Dermis blood vessel endothelial cell (primary cell): ENCODE measurements around the gene ZFP62. TPM values are rescaled to one million over a fixed set of nuclear protein-coding genes. Genes with fewer than 3 reads are reported as not detected.
A peak's percentile ranks its signal among the peaks of the same experiment; 100 is the strongest.
"Not testable (repeated sequence)": the region's sequence is repeated elsewhere in the genome, so short reads cannot be mapped to it uniquely, and the experiment has no call there.

Experiments
- DNase-seq: peaks from one replicate; pipeline ENCODE4 v3.0.0; 2010
- total RNA-seq: library from RNA; depleted of rRNA; stranded (reverse); fragments of >200 nt; gene quantifications from 2 replicates; pipeline ENCODE4 v1.2.3, GENCODE V29; 2014

Gene ZFP62
- 21.5 and 23.1 TPM in 2 replicates for total RNA-seq

GRCh38 chr5:180860887-180861822, at the start of gene ZFP62:
Gene ZFP62, minus strand, starts transcription at chr5:180861276. Its CDS starts 57 bp downstream, at chr5:180861219.
- DNase-seq = peak; percentile 95

DNA sequence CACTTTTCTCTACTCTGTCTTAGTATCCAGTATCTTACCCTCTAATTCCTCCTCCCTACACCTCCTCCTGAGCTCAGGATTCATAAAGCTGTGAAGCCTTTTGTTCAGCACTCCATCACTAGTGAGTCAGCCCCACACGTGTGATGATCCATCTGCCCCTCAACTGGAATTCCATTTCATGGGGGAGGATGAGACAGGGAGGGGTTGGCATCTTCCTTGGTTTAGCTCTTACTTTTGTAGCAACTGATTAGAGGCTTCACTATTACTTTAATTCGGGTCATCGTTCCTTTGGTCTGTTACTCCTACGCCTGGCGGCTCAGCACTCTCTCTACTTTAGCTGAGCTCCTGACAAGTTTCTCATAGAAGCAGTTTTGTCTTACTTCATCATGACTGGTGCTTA, 49.7 kb upstream of the ZFP62 start:
- no peak for DNase-seq

- no peak for DNase-seq
Observed at GRCh38 chr5:180910182-180910581, 49.1 kb upstream of the ZFP62 start.

GRCh38 chr5:180909782-180910181, 48.7 kb upstream of the ZFP62 start:
- no peak for DNase-seq

- DNase-seq = no peak
Observed at GRCh38 chr5:180908998-180909731, 48.1 kb upstream of the ZFP62 start.

GRCh38 chr5:180908400-180908799, 47.3 kb upstream of the ZFP62 start:
- no peak for DNase-seq

DNA sequence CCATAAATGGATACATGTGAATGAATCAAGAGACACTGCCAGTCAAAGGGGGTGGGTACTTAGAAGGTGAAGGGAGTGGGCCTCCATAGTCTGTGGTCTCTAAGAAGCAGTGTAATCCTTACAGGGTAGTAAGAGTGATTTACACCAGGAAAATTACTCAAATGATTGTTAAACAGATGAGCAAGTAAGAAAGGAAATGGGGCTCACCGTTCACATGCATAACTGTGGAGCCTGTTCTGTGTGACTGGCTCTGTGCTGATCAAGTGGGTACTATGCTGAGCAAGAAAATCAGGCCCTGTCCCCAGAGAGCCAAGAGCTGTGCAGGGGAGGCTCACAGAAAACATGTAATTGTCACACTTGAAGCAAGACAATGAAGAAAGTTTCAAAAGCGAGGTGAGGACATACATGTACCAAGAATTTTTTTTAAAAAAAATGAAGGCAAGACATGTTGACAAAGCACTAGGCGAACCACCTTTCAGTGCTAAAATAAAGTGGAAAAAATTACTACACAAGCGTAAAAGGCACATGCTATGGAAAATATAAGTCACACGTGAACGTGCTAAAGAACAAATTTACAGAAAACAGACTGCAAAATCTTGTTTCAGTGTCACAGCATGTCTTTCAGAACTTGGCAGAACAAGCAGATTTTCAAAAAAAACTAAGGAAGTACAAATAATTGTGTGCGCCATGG, 40.4 kb upstream of the ZFP62 start:
- no peak for DNase-seq

DNA sequence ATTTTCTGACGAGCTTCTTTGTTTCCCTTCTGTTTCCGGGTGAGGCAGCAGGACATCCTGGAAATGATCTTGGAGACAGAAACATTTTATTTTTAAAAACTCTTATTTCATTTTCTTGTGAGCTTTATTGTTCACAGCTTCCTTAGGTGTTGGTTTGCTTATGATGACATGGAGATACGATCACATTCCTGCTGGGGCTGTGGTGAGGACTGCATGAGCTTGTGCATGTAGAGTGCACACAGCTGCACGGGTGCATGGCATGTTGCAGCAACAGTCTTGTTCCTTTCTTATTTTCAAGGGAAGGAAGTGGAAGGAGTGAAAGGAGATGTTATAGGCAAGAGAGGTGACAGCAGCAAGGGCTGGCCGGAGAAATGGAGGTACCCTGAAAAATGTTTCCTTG, 39.1 kb upstream of the ZFP62 start:
- peak; percentile 10 for DNase-seq

DNA sequence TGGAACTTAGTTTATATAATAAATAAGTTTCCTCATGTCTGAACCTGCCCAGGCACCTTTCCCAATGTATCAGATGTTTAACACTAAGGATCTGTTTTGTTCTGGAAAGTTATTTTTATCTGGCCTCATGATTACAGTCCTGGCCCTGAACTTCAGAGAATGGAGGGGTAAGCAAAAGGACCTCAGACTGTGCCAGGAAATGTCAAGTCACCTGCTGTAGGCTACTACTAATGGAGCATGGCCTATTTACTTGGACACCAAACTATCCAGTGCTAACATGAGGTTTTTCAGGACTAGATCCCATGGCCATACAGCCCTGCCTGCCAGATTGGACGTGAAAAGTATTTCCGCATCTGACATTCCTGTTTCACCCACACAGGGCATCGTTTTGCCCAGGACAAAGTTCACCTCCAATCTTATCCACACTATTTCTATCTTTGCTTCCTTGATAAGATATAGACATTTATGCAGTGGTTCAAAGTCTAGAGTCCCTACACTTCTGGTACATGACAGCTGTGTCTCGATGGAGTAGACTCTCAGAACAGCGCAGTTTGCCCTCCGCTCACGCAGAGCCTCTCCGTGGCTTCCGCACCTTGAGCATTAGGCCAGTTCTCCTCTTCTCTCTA, 37.7 kb upstream of the ZFP62 start, which contains the start of gene BTNL8:
Gene BTNL8, plus strand, starts transcription at position 539 of the 626 bp plus-strand sequence. CDS start 152 bp downstream, outside the sequence.
- DNase-seq = no peak

DNA sequence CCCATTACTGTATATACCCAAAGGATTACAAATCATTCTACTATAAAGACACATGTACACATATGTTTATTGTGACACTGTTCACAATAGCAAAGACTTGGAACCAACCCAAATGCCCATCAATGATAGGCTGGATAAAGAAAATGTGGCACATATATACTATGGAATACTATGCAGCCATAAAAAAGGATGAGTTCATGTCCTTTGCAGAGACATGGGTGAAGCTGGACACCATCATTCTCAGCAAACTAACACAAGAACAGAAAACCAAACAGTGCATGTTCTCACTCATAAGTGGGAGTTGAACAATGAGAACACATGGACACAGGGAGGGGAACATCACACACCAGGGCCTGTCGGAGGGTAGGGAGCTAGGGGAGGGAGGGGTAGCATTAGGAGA, 34.3 kb upstream of the ZFP62 start:
- not testable (repeated sequence) for DNase-seq

DNA sequence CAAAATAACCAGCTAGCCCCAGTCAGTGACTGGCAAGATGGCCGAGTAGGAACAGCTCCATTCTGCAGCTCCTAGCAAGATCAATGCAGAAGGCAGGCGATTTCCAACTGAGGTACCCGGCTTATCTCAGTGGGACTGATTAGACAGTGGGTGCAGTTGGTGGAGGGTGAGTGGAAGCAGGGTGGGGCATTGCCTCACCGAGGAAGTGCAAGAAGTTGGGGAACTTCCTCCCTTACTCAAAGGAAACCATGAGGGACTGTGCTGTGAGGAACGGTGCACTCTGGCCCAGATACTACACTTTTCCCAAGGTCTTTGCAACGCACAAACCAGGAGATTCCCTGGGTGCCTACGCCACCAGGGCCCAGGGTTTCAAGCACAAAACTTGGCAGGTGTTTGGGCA, 28.3 kb upstream of the ZFP62 start:
- no peak for DNase-seq

DNA sequence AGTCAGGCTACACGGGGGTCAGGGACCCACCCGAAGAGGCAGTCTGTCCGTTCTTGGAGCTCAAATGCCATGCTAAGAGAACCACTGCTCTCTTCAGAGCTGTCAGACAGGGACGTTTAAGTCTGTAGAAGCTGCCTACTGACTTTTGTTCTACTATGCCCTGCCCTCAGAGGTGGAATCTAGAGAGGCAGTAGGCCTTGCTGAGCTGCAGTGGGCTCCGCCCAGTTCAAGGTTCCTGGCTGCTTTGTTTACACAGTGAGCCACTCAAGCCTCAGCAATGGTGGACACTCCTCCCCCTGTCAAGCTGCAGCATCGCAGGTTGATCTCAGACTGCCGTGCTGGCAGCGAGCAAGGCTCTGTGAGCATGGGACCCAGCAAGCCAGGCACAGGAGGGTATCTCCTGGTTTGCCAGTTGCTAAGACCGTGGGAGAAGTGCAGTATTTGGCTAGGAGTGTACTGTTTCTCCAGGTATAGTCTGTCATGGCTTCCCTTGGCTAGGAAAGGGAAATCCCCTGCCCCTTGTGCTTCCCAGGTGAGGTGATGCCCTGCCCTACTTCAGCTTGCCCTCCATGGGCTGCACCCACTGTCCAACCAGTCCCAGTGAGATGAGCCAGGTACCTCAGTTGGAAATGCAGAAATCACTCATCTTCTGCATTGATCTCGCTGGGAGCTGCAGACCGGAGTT, 24.9 kb upstream of the ZFP62 start:
- not testable (repeated sequence) for DNase-seq

- no peak for DNase-seq
Observed at GRCh38 chr5:180875860-180876426, 14.9 kb upstream of the ZFP62 start.

GRCh38 chr5:180874804-180875582, 13.9 kb upstream of the ZFP62 start:
- DNase-seq = no peak

DNA sequence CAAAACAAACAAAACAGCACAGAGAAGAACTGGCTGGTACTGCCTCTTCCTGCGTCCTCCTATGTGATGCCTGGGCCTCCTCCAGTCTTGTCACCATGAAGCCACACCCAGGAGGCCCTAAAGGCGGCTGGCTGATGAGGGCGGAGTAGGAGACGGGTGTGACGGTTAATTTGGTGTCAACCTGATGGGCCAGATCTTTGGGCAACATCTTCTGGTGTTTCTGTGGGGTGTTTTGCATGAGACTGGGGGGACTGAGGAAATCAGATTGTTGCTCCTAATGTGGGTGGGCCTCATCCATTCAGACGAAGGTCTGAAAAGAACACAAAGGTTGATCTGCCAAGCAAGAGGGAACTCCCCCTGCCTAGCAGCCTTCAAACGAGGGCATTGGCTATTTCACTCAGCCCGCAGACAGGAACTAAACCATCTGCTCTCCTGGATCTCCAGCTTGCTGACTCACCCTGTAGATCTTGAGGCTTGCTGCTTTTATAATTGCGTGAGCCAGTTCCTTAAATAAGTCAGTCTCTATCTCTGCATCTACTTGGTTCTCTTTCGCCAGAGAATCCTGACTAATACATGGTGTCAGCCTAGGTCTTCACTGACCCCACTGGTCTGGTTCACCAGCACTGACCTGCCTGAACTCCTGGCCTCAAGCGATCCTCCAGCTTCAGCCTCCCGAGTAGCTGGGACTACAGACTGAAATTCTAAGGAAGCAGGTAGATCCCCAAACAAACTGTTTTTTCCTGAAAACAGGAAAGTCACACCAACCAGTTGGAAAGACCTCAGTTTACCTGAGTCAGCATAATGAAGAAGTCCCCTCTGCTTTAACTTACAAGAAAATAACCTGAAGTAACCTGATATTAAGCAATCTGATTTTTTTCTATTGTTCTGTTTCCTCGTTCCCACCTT, 12.8 kb upstream of the ZFP62 start:
- DNase-seq = no peak

GRCh38 chr5:180872419-180872818, 11.3 kb upstream of the ZFP62 start:
- no peak for DNase-seq

GRCh38 chr5:180870276-180871068, 9.4 kb upstream of the ZFP62 start:
- DNase-seq = no peak

GRCh38 chr5:180869587-180869986, 8.5 kb upstream of the ZFP62 start:
- no peak for DNase-seq

GRCh38 chr5:180868960-180869359, 7.9 kb upstream of the ZFP62 start:
- DNase-seq = peak; percentile 89
